ENCODE results near the gene ENTPD2. TPM values are rescaled to one million over a fixed set of nuclear protein-coding genes. Genes with fewer than 3 reads are reported as not detected.

ENTPD2 gene
- total RNA-seq, 4 donors from 2014 or later: not detected

DNA sequence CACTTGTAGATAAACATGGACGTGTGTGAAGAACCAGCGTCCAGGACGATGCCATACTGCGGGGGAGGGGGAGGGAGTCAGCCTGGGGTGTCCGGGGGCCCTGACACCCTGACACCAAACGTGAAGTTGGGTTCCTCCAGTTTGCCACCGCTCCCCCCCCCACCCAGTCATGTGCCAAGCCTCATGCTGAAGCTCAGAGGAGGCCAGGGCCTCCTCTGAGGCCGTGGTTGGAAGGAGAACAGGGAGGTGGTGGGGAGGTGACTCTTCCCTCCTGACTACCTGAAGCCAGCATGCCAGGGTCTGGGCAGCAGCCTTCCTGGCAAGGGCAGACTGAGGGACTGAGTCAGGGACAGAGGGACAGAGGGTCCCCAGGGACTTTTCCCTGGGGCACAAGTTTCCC, 1.6 kb downstream of the ENTPD2 start:
- TF ChIP-seq, protein P1, sequence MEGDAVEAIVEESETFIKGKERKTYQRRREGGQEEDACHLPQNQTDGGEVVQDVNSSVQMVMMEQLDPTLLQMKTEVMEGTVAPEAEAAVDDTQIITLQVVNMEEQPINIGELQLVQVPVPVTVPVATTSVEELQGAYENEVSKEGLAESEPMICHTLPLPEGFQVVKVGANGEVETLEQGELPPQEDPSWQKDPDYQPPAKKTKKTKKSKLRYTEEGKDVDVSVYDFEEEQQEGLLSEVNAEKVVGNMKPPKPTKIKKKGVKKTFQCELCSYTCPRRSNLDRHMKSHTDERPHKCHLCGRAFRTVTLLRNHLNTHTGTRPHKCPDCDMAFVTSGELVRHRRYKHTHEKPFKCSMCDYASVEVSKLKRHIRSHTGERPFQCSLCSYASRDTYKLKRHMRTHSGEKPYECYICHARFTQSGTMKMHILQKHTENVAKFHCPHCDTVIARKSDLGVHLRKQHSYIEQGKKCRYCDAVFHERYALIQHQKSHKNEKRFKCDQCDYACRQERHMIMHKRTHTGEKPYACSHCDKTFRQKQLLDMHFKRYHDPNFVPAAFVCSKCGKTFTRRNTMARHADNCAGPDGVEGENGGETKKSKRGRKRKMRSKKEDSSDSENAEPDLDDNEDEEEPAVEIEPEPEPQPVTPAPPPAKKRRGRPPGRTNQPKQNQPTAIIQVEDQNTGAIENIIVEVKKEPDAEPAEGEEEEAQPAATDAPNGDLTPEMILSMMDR (IDR thresholded peaks at IDR 0.05; ENCODE audit: low read depth): no peak

DNA sequence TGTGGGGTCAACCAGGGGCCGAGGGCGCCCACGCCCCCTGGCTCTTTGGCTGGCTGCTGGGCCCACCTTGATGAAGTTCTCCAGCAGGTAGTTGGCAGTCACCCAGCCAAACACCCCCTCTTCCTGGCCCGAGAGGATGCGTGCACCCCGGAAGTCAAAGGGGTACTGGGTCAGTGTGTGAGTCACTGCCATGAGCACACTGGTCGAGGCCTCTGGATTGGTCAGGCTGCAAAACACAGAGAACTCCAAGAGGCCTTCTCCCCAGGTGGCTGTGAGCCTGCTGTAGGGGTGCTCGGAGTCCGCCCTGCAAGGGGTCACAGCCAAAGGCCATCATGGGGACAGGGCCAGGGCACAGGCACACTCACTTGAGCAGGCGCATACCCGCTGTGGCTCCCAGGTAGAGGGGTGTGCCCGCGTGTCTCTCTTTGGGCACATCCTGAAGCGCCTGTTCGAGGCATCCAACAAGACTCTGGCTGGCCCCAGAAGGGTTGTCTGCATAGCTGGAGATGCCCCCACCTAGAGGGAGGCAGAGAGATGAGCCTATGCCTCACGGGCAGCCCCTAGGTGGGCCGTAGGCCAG, 2.6 kb downstream of the ENTPD2 start:
- TF ChIP-seq, protein P1 (IDR thresholded peaks at IDR 0.05; ENCODE audit: low read depth): no peak

DNA sequence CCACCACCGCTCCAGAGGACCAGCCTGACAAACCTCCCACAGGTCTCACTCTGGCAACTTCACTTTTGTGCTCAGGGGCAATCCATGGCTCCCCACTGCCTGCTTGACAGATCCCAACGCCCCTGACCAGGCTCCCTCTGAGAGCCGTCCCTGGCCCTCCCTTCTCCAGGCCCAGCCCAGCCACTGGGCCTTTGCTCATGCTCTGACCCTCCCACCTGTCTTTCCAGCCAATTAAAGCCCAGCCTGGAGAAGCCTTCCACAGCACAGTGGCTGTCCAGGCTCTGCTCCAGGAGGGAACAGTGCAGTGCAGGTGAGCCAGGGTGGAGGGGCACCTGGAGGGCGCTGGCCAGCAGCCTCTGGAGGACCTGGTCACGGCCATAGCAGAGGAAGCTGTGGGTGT, 3.3 kb downstream of the ENTPD2 start:
- TF ChIP-seq, protein P1 (IDR thresholded peaks at IDR 0.05; ENCODE audit: low read depth): no peak

DNA sequence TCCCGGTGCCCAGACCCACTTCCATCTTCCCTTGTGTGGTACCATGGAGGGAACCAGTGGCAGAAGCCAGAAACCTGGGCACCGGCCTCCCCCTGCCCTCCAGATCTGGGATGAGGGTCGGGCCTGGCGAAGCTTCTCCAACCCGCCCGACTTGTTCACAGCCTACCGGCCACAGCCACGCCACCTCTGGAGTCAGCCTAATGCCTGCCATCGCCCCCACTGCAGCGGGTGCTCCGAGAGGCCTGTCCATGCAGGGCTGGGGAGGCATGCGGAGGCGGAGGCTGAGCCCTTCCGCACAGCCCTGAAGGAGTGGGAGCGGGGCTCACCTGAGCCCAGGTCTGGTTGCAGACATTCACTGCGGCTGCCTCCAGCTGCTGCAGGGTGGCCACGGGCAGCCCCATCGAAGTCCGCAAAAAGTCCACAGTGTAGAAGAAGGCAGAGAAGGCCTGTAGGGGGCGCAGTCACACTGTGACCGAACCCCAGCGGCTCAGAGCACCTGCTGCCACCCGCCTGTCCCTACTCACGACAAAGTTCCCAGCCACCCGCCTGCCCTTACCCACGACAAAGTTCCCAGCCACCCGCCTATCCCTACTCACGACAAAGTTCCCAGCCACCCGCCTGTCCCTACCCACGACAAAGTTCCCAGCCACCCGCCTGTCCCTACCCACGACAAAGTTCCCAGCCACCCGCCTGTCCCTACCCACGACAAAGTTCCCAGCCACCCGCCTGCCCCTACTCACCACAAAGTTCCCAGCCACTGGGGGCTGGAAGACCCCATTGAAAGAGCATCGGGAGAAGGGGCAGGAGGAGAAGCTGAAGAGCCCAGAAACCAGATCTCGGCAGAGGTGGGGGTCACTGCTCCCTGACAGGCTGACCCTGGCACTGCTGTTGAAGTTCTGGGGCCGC, 4.1 kb downstream of the ENTPD2 start:
- TF ChIP-seq, protein P1 (IDR thresholded peaks at IDR 0.05; ENCODE audit: low read depth): no peak

DNA sequence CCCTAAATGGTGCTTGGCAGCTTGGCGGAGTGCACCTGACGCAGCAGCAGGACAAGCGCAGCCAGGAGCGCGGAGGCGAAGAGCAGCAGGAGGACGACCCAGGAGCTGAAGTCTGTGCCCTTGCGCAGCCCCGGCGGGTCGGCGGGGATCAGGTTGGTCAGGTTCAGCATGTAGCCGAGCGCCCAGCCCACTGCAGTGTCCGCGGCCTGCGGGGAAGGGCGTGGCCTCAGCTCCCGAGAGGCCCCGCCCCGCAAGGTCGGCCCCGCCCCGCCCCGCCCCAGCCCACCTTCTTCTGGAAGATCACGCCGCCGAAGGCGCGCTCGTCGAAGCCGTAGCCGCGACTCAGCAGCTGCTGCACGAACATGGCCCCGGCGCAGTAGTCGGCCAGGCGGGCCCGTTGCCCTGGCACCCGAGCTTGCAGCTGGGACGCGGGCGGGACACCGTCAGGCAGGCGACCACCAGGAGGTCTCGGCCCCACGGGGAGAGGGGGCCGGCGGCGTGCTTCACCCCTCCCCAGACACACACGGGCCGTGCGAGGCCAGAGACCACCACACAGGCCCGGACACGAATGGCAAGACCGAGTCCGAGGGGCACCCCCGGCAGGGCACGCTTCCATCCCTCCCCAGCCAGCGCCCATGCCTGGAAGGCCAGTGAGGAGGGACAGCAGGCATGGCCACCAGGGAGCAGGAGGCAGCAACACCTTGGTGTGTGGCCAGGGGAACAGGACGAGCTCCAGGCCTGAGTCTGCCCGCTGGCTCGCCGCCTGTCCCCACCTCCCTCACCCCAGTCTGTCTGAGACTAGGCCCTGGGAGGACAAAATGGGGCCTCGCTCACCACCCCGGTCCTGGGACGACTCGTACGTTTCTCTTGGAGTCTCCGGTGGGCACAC, 5.0 kb downstream of the ENTPD2 start:
- TF ChIP-seq, protein P1 (IDR thresholded peaks at IDR 0.05; ENCODE audit: low read depth): no peak

DNA sequence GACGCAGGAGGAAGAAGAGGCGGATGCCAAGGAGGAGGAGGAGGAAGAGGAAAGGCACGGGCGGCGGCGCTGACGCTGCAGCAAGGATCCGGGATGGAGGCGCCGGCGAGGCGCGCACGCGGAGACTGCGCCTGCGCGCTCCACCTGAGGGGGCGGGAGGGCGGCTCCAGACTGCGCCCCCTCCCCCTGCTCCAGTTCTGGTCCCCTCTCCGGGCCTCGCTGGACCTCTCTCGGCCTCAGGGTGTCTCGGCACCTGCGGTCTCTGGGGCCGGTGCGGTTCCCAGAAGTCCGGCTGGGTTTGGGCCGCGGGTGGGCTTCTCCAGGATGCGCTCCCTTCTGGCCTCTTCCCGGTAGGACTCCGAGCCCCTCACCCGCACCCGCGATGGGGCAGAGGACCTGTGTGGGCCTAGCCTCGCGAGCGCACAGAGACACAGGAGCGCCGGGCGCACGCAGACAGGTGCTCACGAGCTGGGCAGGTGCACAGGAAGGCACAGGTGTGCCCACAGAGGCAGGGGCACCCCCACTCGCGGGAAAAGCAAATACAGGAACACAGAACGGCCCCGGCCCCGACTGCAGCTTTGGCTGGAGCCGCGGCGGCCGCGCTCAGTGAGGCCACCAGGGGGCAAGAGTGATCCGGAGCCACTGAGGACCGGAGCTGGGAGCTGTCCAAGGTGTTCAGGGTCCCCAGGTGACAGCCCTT, 7.6 kb downstream of the ENTPD2 start, which contains the start of gene NPDC1:
TSS of gene NPDC1 (minus strand) at position 90 of the 700 bp plus-strand sequence. CDS start 188 bp downstream, outside the sequence.
- TF ChIP-seq, protein P1 (IDR thresholded peaks at IDR 0.05; ENCODE audit: low read depth): no peak
